GM23338 (cell line): ENCODE data around the gene TOM1L1. TPM values are rescaled to one million over a fixed set of nuclear protein-coding genes. Genes with fewer than 3 reads are reported as not detected.

Experiments used
- ATAC-seq: fragments of 200-7000 bp; cut with Tn5 transposase; 3 replicates; pipeline ENCODE4 v1.9.1; 2020
- DNase-seq: peaks from one replicate; pipeline ENCODE4 v3.0.0-alpha.2; 2015; ENCODE audit warnings: low spot score
- H2AFZ ChIP-seq: fragments of 200-600 bp; sonication (generic); 2 replicates; pipeline ENCODE4 v1.8.0; 2016; ENCODE audit warnings: antibody characterized with exemption, mild to moderate bottlenecking, moderate library complexity
- H3F3A ChIP-seq: fragments of 200-600 bp; sonication (generic); replicated peaks from 2 replicates; pipeline ENCODE4 v1.8.0; 2017; ENCODE audit warnings: antibody characterized with exemption, mixed run types, low read depth
- H3K27ac ChIP-seq: fragments of 200-600 bp; sonication (generic); 2 replicates; pipeline ENCODE4 v1.6.1; 2016; ENCODE audit warnings: low read depth
- H3K27me3 ChIP-seq: fragments of 200-600 bp; sonication (generic); 2 replicates; pipeline ENCODE4 v1.8.0; 2016; ENCODE audit warnings: mild to moderate bottlenecking, mixed run types, moderate library complexity; ENCODE audit not compliant: insufficient read depth
- H3K36me3 ChIP-seq: fragments of 200-600 bp; sonication (generic); 2 replicates; pipeline ENCODE4 v1.8.0; 2016; ENCODE audit warnings: mild to moderate bottlenecking; ENCODE audit not compliant: insufficient read depth
- H3K4me1 ChIP-seq: fragments of 200-600 bp; sonication (generic); 2 replicates; pipeline ENCODE4 v1.8.0; 2016; ENCODE audit warnings: mild to moderate bottlenecking, moderate library complexity; ENCODE audit not compliant: insufficient read depth
- H3K4me2 ChIP-seq: fragments of 200-600 bp; sonication (generic); 2 replicates; pipeline ENCODE4 v1.7.1; 2017; ENCODE audit warnings: mixed run types
- H3K4me3 ChIP-seq: fragments of 200-600 bp; sonication (generic); 2 replicates; pipeline ENCODE4 v1.6.1; 2016; ENCODE audit warnings: mixed run types
- H3K79me2 ChIP-seq: fragments of 200-600 bp; sonication (generic); replicated peaks from 2 replicates; pipeline ENCODE4 v1.8.0; 2017; ENCODE audit warnings: mild to moderate bottlenecking; ENCODE audit not compliant: insufficient read depth
- H3K9me2 ChIP-seq: fragments of 200-600 bp; sonication (generic); 2 replicates; pipeline ENCODE4 v1.8.0; 2017; ENCODE audit not compliant: insufficient read depth
- H4K20me1 ChIP-seq: fragments of 200-600 bp; sonication (generic); replicated peaks from 2 replicates; pipeline ENCODE4 v1.8.0; 2017; ENCODE audit warnings: mild to moderate bottlenecking; ENCODE audit not compliant: insufficient read depth
- H3K27ac Mint-ChIP-seq: 2 replicates; pipeline ENCODE4 v1.8.0; 2020; ENCODE audit warnings: inconsistent platforms, mild to moderate bottlenecking, moderate library complexity, mixed read lengths
- H3K27me3 Mint-ChIP-seq: 3 replicates; pipeline ENCODE4 v1.8.0; 2022; ENCODE audit warnings: low read depth, mild to moderate bottlenecking, moderate library complexity, mixed read lengths, inconsistent platforms; ENCODE audit not compliant: insufficient read depth, poor library complexity
- H3K36me3 Mint-ChIP-seq: 3 replicates; pipeline ENCODE4 v1.8.0; 2021; ENCODE audit warnings: low read depth, mild to moderate bottlenecking, inconsistent platforms, moderate library complexity, mixed read lengths
- H3K4me1 Mint-ChIP-seq: 3 replicates; pipeline ENCODE4 v1.8.0; 2020; ENCODE audit warnings: mild to moderate bottlenecking, inconsistent platforms, mixed read lengths
- H3K4me3 Mint-ChIP-seq: 3 replicates; pipeline ENCODE4 v1.8.0; 2021; ENCODE audit warnings: moderate library complexity, mild to moderate bottlenecking, inconsistent platforms, mixed read lengths
- H3K9me3 Mint-ChIP-seq: 3 replicates; pipeline ENCODE4 v1.8.0; 2020; ENCODE audit warnings: moderate library complexity, mild to moderate bottlenecking, inconsistent platforms, mixed read lengths
- CTCF ChIP-seq, 2 experiments: fragments of 200-600 bp in 1 of 2; sonication (generic) in 1 of 2; conservative IDR thresholded peaks; 2 replicates each; pipeline versions ENCODE4 v1.5.1 to v1.6.1; 2016 to 2017; ENCODE audit warnings: antibody characterized with exemption in 2 of 2, low read depth in 2 of 2, mild to moderate bottlenecking in 2 of 2, moderate library complexity in 1 of 2
- NANOG ChIP-seq: IDR thresholded peaks from 2 replicates; pipeline ENCODE4 v1.6.1; 2016; ENCODE audit warnings: antibody characterized with exemption, borderline replicate concordance
- REST ChIP-seq: IDR thresholded peaks from one replicate; pipeline ENCODE4 v1.6.1; 2018; ENCODE audit warnings: antibody characterized with exemption; ENCODE audit not compliant: unreplicated experiment
- STAT1 ChIP-seq: IDR thresholded peaks from one replicate; pipeline ENCODE4 v1.6.1; 2016; ENCODE audit warnings: antibody characterized with exemption; ENCODE audit not compliant: unreplicated experiment
- ZNF114 ChIP-seq: fragments of 250-450 bp; sonication (Bioruptor Pico); IDR thresholded peaks from 2 replicates; pipeline ENCODE4 v1.5.0; 2020; ENCODE audit warnings: mild to moderate bottlenecking, moderate library complexity
- polyA plus RNA-seq: library from polyadenylated mRNA; unstranded; fragments of >200 nt; fragmentation: Nextera tagmentation; extraction: Ambion mirVana; gene quantifications from 2 replicates; pipeline ENCODE4 v1.2.1, GENCODE V29; 2016
- total RNA-seq: library from RNA; depleted of rRNA; stranded (reverse); fragments of >200 nt; shearing (Covaris generic); gene quantifications from 2 replicates; pipeline ENCODE4 v1.2.3, GENCODE V29; 2014

Gene TOM1L1
- total and polyA plus RNA-seq, 2 experiments from 2014 or later: 46.8 to 58.0 TPM

- H3K36me3 Mint-ChIP-seq: peaks cover 72% of the 10 kb centered on the region
- no peak overlapping the region for H3K4me2 ChIP-seq
Measured at GRCh38 chr17:54950116-54950515, 49.5 kb downstream of the TOM1L1 start.

GRCh38 chr17:54951286-54951685 is 50.6 kb downstream of the TOM1L1 start:
- H3K4me2 ChIP-seq: no peak overlapping the region
- H3K79me2 ChIP-seq: no peaks in the 10 kb centered on the region
- no peaks in the 10 kb centered on the region for H3K4me1 ChIP-seq
- H3K27ac ChIP-seq: no peak overlapping the region
- peaks cover 26% of the 10 kb centered on the region for H3K36me3 ChIP-seq
- ATAC-seq (no peak), DNase-seq (no peak)
- H3K4me3 ChIP-seq: no peak overlapping the region
- H4K20me1 ChIP-seq: peaks cover 2% of the 10 kb centered on the region; the same call in 1 of the 2 replicates
- Mint-ChIP-seq H3K27me3 (no peaks in the 10 kb centered on the region), H3K36me3 (peaks cover 80% of the 10 kb centered on the region), H3K27ac (no peak overlapping the region), H3K4me1 (no peaks in the 10 kb centered on the region), H3K4me3 (no peak overlapping the region), H3K9me3 (no peaks in the 10 kb centered on the region)
- H3K27me3 ChIP-seq: no peaks in the 10 kb centered on the region
- H2AFZ ChIP-seq: no peak overlapping the region
- H3K9me2 ChIP-seq: no peaks in the 10 kb centered on the region
- no peaks in the 10 kb centered on the region for H3F3A ChIP-seq
- TF ChIP-seq ZNF114 (no peak), STAT1 (no peak), REST (no peak), CTCF (conservative IDR thresholded peaks at IDR 0.05; ENCODE audit: low read depth in 2 of 2) (no peak), NANOG (no peak)

More at GRCh38 chr17:54950116-54950515, 49.5 kb downstream of the TOM1L1 start:
- no peak overlapping the region for H3K27ac Mint-ChIP-seq
- no peaks in the 10 kb centered on the region for H3K4me1 Mint-ChIP-seq
- Histone ChIP-seq H4K20me1 (peaks cover 2% of the 10 kb centered on the region; the same call in 1 of the 2 replicates), H3K4me3 (no peak overlapping the region), H3K9me2 (no peaks in the 10 kb centered on the region), H3F3A (no peaks in the 10 kb centered on the region), H3K27me3 (no peaks in the 10 kb centered on the region), H3K4me1 (no peaks in the 10 kb centered on the region), H3K27ac (no peak overlapping the region), H3K79me2 (no peaks in the 10 kb centered on the region), H2AFZ (no peak overlapping the region), H3K36me3 (peaks cover 30% of the 10 kb centered on the region)
- DNase-seq (no peak), ATAC-seq (no peak)
- TF ChIP-seq CTCF (conservative IDR thresholded peaks at IDR 0.05; ENCODE audit: low read depth in 2 of 2): no peak
- no peaks in the 10 kb centered on the region for H3K27me3 Mint-ChIP-seq
- H3K9me3 Mint-ChIP-seq: no peaks in the 10 kb centered on the region
- H3K4me3 Mint-ChIP-seq: no peak overlapping the region
